Bronchial epithelial cell (primary cell): ENCODE data around the gene CRADD. TPM values are rescaled to one million over a fixed set of nuclear protein-coding genes. Genes with fewer than 3 reads are reported as not detected.

ENCODE experiments used
- DNase-seq: peaks from one replicate; pipeline ENCODE4 v3.0.0-alpha.2; 2010; ENCODE audit warnings: low read depth
- FAIRE-seq: peaks from 2 replicates; lab custom pipeline; 2011; peaks lifted over from hg19 to GRCh38; lab: Jason Lieb, UNC
- H3K27me3 ChIP-seq: 2 replicates; pipeline ENCODE4 v1.5.1; 2011; ENCODE audit warnings: low read length; ENCODE audit not compliant: control insufficient read depth, insufficient read depth
- H3K36me3 ChIP-seq: 2 replicates; pipeline ENCODE4 v1.5.1; 2011; ENCODE audit warnings: low read length; ENCODE audit not compliant: control insufficient read depth, insufficient read depth
- H3K4me3 ChIP-seq: 2 replicates; pipeline ENCODE4 v1.5.1; 2011; ENCODE audit warnings: mild to moderate bottlenecking, low read depth, low read length, control low read depth
- CTCF ChIP-seq: IDR thresholded peaks from 2 replicates; pipeline ENCODE4 v1.5.1; 2011; ENCODE audit warnings: mild to moderate bottlenecking, moderate library complexity, low read length, control low read depth, inconsistent platforms; ENCODE audit not compliant: insufficient read depth, severe bottlenecking
- total RNA-seq: library from RNA; depleted of rRNA; stranded (reverse); fragments of >200 nt; gene quantifications from 2 replicates; pipeline ENCODE4 v1.2.1, GENCODE V29; 2014

CRADD gene
- total RNA-seq, 1 donor from 2014 or later = 11.8 TPM

- FAIRE-seq = no peak
- no peak overlapping the region for H3K4me3 ChIP-seq
- TF ChIP-seq CTCF = no peak
- no peak for DNase-seq
- H3K27me3 ChIP-seq = no peaks in the 10 kb centered on the region
- no peaks in the 10 kb centered on the region for H3K36me3 ChIP-seq
These were observed 35.9 kb downstream of the CRADD start for GRCh38 chr12:93713060-93713459.

- DNase-seq = no peak
- no peaks in the 10 kb centered on the region for H3K27me3 ChIP-seq
- FAIRE-seq = no peak
- H3K36me3 ChIP-seq = no peaks in the 10 kb centered on the region
- H3K4me3 ChIP-seq = no peak overlapping the region
- TF ChIP-seq CTCF = no peak
These were observed 36.6 kb downstream of the CRADD start for GRCh38 chr12:93713800-93714199.

GRCh38 chr12:93714382-93714781 lies 37.2 kb downstream of the CRADD start:
- Histone ChIP-seq H3K36me3 (no peaks in the 10 kb centered on the region), H3K4me3 (no peak overlapping the region), H3K27me3 (no peaks in the 10 kb centered on the region)
- no peak for FAIRE-seq
- no peak for DNase-seq
- TF ChIP-seq CTCF = no peak

- H3K27me3 ChIP-seq = no peaks in the 10 kb centered on the region
- H3K36me3 ChIP-seq = no peaks in the 10 kb centered on the region
- FAIRE-seq (no peak), DNase-seq (no peak)
- no peak overlapping the region for H3K4me3 ChIP-seq
- no peak for TF ChIP-seq CTCF
These were observed 42.5 kb downstream of the CRADD start for GRCh38 chr12:93719710-93720109.

GRCh38 chr12:93720559-93720958 lies 43.4 kb downstream of the CRADD start:
- Histone ChIP-seq H3K27me3 (no peaks in the 10 kb centered on the region), H3K4me3 (no peak overlapping the region), H3K36me3 (no peaks in the 10 kb centered on the region)
- DNase-seq (no peak), FAIRE-seq (no peak)
- no peak for TF ChIP-seq CTCF

- Histone ChIP-seq H3K27me3 (no peaks in the 10 kb centered on the region), H3K36me3 (no peaks in the 10 kb centered on the region), H3K4me3 (no peak overlapping the region)
- DNase-seq (no peak), FAIRE-seq (no peak)
- TF ChIP-seq CTCF = no peak
These were observed 45.0 kb downstream of the CRADD start for GRCh38 chr12:93722179-93722578.
